SK-N-DZ (cell line): ENCODE results near the gene EXOC6.

Experiments
- DNase-seq: peaks from one replicate; pipeline ENCODE4 v3.0.0-alpha.2; 2015; ENCODE audit warnings: low spot score

The EXOC6 gene

DNA sequence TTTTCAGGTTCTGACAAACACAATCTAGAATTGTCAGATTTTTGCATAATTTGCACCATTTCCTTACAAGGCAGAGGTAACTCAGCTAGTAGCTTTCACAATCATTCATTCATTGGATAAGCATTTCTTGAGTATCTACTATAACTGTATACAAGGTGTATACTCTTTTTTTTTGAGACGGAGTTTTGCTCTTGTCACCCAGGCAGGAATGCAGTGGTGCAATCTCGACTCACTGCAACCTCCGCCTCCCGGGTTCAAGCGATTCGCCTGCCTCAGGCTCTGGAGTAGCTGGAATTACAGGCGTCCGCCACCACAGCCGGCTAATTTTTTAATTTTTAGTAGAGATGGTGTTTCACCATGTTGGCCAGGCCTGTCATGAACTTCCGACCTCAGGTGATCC lies 16.2 kb upstream of the EXOC6 start:
- DNase-seq, result no peak

DNA sequence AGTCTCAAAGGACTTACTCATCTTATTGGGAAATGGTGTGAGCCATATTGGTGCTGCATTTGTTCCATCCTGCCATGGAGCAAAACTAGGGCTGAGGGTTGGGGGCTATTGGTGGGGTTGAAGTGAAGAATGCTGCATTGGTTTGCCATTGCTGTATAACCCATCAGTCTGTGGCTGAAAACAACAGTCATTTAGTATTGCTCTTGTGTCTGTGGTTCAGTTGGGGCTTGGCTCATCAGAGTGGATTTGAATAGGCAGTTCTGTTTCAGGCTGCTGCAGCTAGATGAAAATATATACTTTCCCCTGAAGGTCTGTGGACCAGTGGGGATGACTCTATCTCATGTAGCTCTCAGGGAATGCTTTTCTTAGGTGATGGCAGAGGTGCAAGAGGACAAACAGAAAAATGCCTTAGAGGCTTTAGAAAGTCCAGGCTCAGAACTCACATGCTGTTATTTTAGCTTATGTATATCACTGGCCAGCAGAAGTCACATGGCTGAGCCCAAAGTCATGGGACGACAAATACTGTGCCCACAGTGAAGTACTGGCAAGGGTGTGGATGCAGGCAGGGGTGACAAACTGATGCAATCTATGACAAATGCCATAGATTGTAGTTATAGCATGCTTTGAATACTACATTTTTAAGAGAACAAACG lies 15.2 kb upstream of the EXOC6 start:
- no peak for DNase-seq

DNA sequence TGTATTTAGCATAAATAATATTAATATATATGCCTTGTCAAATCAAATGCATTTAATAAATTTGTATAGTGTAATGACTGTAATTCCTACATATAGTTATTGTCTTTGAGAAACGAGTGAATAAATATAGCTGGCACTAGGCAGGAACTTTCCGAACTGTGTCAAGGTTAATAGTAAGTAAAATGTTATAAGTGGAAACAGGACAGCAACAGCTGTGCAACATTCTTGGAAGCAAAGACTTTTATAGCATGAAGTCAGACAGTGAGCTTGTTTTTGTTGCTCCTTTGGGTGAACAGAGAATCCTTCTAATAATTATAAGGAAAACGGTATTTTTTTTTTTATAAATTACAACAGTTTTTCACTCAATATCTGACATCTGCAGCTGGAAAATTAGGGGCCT lies 14.0 kb upstream of the EXOC6 start:
- no peak for DNase-seq

DNA sequence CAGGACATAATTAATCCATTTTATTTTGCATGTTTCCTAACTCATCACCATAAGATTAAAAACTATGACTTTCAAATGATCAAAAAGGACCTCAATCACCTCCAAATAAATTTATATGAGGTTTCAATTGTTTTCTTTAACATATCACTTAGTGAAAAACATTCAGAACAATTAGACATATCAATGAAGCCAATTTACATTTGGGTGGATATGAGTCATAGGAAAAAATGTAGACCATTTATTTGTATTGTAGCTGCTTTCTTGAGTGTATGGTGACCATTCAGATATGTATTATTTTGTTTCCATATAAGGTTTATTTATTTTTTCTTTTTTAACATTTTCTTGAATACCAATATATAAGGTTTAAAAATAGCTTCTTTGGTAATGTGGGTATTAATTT lies 13.3 kb upstream of the EXOC6 start:
- DNase-seq, result no peak

DNA sequence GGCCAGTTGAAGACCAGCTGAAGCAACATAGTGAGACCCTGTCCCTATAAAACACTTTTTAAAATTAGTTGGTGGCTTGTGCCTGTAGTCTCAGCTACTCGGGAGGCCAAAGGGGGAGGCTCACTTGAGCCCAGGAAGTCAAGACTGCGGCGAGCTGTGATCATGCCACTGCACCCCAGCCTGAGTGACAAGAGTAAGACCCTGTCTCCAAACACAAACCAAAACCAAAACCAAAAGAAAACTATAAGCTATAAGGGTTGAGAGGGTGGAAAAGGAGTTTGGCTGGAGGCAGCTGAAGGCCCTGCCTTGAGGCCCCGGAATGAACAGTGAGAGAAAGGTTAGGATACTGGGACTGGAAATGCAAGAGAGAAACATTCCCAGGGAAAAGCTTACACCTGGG lies 10.9 kb upstream of the EXOC6 start:
- DNase-seq, result no peak

DNA sequence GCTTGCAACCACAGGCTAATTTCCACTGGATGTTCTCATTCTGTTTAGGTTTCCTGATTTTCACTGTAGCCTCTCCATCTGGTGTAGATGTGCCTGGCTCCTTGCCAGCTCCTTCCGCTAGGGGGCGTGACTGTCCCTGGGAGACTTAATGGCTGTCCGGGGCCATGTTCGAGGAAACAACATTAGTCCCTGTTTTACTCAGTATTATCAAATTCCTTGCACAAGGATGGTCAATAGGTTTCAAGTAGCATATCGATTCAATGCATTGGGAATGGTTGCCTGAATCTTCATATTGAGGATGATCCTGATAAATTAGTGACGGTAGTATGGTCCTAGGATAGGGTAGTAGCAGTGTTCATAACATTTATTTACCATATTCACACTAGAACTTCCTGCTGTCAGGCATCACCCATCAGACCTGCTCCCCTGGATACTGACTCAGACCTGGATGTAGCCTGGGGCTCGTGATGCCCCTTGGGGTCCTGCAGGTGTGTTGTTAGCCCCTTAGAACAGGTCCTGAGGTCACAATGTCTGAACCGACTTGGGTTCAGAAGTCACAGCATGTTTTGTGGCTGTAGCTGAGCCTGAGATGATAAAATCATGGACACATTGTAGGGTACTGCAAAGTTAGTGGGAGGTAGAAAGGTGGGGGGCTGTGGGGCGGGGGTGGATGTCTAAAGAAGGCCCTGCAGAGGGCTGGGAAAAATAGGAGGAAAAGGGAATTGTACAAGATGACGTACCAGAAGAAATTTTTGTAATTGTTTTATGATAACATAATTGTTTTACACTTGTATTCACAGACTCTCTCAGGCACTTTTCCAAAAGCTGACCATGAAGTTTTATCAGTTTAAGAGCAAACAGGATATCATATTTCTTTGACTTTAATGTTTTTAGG lies 8.9 kb upstream of the EXOC6 start:
- DNase-seq, result peak; percentile 43

DNA sequence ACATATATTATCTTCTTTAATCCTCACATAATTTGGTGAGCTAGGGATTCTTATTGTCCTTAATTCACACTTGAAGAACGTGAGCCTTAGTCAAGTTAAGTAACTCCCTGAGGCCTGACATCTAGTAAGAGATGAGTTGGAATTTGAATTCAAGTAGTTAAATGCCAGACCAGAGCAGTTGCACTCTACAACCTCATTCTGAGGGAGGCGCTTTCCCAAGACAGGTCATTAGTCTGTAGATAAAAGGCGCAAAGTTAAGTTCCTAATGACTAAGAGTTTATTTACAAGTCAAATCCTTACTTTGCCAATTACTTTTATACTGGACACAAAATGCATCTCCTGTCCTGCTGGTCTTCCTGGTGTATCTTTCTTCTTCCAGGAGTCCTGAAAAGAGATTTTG lies 3.6 kb upstream of the EXOC6 start:
- no peak for DNase-seq

DNA sequence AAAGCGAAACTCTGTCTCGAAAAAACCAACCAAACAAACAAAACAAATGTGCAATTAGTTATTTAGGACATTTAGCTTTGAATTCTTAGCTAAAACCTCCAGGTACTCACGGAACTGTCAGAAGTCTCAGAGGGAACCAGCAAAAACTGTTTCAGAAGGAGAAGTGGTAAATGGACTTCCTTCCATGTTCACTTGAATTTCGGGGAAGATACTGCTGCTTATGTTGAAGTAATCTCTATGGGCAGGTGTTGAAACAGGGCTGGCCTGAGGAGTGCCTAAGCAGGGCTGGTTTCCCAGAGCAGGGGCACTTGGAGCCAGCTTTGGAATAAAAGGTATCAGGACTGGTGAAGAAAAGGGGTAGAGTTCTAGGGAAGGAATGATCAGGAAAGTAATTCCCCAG lies 2.4 kb upstream of the EXOC6 start:
- DNase-seq, result no peak

DNA sequence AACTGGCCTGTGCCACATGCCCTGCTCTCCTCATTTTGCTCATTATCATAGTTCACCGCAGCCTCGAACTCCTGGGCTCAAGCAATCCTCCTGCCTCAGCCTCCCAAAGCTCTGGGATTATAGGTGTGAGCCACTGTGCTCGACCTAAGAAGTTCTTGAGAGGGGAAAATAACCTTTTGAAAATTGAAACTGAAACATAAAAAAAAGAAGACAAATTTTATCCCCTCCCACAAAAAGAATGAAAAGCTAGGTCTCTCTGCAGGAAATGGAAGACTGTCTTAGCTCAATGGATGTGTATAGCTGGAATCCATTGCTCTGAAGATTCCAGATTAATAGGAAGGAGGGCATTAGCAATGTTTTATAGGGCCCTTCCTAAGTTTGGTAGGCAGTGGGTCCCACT lies 2.0 kb upstream of the EXOC6 start:
- DNase-seq, result no peak

DNA sequence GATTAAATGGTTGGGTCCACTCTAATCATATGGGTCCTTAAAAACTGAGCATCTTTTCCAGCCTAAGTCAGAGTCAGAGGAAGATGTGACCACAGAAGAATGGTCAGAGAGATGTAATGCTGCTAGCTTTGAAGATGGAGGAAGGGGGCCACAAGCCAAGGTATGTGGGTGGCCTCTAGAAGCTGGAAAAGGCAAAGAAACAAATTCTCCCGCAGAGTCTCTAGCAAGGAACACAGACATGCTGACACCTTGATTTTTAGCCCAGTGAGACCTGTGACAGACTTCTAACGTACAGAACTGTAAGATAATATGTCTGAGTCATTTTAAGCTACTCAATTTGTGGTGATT lies 1.5 kb upstream of the EXOC6 start:
- DNase-seq, result no peak

DNA sequence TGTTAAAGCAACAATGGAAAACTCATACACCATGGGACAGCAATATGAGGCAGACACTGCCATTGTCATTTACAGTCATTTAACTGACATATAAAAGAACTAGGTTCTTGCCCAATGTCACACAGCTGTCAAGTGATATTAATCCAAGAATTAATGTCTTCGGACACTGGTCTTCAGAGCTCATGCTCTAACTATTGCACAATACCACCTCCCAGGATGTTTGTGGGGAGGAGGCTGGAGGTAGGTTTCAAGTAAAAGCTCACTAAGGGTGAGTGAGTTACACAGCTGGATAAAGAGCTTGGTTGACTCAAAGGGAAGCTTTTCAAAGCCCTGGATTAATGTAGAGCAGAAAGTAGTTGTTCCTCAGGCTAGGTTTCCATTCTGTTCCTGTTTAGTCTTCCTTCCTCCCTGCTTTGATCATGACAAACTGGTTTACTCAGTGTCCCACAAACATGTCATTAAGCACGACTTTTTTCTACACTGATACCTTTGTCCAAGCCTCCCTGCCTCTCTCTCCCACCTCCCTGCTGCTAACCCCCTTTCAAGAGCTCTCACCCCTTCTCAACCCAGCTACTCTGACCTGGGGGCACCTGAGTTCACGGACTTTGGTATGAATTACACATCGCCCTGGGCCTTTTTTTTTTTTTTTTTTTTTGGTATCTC lies 987 bp upstream of the EXOC6 start:
- DNase-seq, result no peak

DNA sequence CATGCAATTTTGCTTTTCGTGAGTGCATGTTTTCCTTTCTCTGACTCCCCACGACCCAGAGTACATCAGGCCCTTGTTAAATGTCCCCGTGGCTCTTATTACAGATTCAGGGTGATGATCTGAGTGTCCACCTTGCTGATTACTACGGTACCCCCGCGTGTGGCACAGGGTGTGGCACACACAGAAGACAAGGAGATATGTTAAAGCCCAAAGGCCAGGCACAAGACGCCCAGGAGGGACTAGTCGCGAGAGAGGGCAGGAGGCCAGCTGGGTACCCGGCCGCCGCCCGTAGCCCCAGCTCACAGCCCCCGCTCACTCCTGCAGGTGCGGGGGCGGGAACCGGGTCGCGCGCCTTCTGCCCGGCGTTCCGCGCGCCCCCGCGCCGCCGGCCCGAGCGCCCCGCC lies 281 bp upstream of the EXOC6 start:
- peak; percentile 38 for DNase-seq

DNA sequence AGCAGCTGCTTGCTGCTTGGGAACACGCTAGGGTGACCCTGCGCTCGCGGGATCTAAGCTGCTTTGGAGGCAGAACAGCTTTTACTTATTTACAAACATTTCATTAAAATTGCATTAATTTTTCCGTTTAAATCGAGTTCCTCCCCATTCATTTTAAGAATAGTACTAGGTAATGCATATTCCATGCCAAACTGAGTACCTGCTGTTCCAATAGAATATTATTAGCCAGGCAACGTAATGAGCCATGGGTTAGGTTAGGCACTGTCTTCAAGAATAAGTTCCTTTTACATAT lies 860 bp downstream of the EXOC6 start:
- DNase-seq, result no peak

DNA sequence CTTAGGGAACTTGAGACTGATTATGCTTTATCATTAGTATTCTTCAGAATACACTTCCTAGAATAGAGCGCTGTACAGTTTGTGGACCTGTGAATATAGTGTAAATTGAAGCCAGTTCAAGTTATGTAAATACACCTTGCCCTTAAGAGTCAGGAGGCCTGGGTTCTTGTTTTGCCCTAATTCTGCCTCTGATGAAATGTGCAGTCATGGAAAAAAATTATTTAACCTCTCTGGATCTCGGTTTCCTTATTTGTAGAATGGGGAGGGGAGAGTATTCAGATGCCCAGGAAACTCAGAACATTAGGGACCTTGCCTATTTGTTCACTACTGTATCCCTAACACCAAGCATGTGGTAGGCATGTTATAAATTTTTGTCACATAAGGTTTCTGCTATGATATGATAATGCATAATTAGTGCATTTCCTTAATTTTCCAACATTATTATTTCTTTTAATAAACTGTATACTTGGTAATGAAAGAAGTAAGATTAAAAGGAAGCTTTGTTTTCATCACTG lies 1.3 kb downstream of the EXOC6 start:
- no peak for DNase-seq

DNA sequence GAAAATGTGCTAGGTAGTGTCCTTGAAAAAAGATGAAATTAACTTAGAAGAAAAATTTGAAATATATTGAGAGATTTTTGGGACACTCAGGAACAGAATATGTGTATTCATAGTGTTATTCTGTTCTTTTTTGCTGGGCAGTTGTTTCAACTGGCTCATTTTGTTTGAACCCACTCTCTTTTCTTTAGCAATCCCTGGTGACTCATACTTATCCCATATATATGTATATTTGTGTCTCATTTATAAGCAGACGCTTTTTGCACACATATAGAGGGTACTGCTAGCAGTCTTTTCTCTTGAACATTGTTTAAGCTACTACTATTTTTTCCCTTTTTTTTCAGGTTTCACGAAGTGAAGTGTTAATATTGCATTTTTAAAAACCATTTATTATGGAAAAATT lies 1.9 kb downstream of the EXOC6 start:
- DNase-seq, result no peak

DNA sequence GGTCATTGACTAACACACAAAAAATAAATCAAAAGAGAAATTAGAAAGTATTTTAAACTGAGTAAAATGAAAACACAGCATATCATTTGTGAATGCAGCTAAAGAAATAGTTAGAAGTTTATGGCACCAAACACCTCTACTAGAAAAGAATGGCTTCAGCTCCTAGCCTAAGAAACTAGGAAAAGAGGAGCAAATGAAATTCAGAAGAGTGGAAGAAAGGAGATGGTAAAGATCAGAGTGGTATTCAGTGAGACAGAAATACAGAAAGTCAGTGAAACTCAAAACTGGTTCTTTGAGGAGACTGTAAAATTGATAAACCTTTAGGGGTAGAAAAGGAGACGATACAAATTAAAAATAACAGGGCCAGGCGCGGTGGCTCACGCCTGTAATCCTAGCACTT lies 2.7 kb downstream of the EXOC6 start:
- no peak for DNase-seq

DNA sequence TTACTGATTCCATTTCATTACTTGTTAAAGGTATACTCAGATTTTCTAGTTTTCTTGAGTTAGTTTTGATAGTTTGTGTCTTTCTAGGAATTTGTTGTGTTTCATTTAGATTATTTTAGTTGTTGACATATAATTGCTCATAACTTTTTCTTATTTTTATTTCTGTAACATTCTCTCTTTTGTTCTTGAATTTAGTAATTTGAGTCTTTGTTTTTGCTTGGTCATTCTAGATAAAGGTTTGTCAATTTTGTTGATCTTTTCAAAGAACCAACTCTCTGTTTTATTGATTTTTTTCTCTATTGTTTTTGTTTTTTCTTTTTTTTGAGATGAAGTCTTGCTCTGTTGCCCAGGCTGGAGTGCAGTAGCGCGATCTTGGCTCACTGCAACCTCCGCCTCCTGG lies 7.2 kb downstream of the EXOC6 start:
- no peak for DNase-seq

DNA sequence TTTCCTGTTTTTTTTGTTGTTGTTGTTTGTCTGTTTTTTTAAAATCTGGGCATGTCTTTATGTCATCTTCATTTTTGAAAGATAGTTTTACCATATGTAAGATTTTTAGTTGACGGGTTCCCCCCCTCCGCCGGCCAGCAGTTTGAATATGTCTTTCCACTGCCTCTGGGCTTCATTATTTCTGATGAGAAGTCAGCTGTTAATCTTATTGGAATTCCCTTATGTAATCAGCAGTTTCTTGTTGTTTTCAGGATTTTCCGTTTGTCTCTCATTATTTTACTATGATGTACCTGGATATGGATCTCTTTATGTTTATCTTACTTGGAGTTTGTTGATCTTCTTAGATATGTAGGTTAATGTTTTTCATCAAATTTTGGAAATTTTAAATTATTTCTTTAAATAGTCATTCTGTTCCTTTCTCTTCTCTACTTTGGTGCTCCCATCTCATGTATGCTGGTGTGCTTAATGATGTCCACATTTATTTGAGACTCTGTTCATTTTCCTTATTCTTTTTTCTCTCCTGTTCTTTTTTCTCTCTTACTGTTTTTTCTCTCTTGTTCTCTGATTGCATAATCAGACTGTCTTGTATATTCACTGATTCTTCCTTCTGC lies 9.7 kb downstream of the EXOC6 start:
- DNase-seq, result no peak

DNA sequence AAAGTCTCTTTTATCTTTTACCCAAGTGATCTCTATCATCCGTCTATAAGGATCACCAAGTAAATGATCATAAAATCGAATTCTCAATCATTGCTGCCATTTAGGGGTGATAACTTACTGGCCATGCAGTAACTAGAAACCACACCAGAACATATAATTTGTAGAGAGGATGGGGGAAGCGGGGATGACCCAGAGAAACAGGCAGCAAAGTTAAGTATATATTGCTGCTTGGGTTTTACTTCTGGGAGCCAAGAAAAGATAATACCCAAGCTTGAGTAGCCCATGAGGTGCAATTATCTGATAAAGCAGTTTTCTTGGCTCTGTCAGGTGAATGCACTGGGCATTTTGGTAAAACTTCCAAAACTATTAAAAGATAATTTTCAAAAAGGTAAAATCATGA lies 18.9 kb downstream of the EXOC6 start:
- DNase-seq, result no peak

DNA sequence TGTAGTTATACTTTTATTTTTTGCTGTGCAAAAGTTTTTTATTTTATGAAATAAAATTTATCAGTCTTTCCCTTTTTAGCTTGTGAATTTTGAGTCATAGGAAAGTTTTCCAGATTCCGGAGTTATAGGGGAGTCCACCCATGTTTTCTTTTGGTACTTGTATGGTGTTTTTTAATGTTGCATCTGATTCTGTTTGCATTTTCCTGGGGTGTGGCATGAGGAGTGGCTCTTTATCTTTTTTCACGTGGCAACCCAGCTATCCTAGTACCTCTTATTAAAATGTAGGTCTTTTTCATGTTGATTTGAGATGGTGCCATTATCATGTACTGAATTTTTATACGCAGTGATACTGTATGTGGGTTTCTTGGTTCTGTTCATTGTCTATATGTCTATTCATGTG lies 19.7 kb downstream of the EXOC6 start:
- DNase-seq, result no peak

DNA sequence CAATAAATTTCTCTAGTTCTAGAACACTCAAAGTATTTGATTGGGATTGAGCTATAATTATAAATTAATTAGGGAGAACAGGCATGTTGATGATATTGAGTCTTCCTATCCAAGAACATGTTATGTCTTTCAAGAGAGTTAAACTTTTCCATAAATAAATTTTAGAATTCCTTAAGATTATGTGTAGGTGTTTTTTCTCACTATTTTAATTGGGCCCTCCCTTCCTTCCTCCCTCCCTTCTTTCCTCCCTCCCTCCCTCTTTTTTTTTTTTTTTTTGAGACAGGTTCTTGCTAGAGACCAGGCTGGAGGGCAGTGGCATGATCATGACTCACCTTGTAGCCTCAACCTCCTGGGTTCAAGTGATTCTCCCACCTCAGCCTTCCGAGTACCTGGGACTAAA lies 20.2 kb downstream of the EXOC6 start:
- no peak for DNase-seq

DNA sequence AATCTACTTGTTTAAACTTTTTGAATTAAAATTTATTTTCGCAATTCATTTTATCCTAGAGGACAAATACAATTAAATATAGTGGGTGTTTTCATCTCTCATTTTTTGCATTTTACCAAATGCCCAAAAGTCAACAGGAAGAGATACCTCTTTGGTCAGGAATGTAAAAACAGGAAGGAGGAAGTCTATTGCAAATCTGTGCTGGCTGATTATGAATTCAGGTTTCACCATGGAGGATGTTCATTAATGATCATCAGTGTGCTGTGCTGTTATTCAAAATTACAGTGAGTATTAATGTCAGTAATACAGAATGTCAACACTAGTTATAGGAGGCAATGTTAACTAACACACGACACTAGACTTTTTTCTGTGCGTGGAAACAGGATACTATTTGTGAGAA lies 24.7 kb downstream of the EXOC6 start:
- DNase-seq, result no peak
